Stimulated activated CD8-positive, alpha-beta memory T cell treated with anti-CD3 and anti-CD28 coated beads, Interleukin-15, amount 100 ng/mL, for 24 hours (primary cell): ENCODE data around the gene SMARCD1.
"Not testable (repeated sequence)": the region's sequence is repeated elsewhere in the genome, so short reads cannot be mapped to it uniquely, and the experiment has no call there.

Source experiments
- DNase-seq: peaks from one replicate; pipeline ENCODE4 v3.0.0-alpha.2; 2020; ENCODE audit warnings: low read depth

Gene SMARCD1

GRCh38 chr12:50145439-50145838, 60.3 kb downstream of the SMARCD1 start:
- no peak for DNase-seq

GRCh38 chr12:50147281-50147680, 62.1 kb downstream of the SMARCD1 start:
- no peak for DNase-seq

GRCh38 chr12:50148011-50148410, 62.9 kb downstream of the SMARCD1 start:
- not testable (repeated sequence) for DNase-seq

- no peak for DNase-seq
These were observed 64.2 kb downstream of the SMARCD1 start for GRCh38 chr12:50149311-50149710.
